Activated B cell treated with CpG ODN at 0.5 μM for 24 hours (primary cell): ENCODE measurements around the gene DOK7. TPM values are rescaled to one million over a fixed set of nuclear protein-coding genes. Genes with fewer than 3 reads are reported as not detected.
A peak's percentile ranks its signal among the peaks of the same experiment; 100 is the strongest.

ENCODE experiments used
- ATAC-seq: fragments of 200-7000 bp; cut with Tn5 transposase; one replicate; pipeline ENCODE4 v1.10.0; 2021; ENCODE audit warnings: low read depth, mild to moderate bottlenecking, moderate library complexity
- CTCF ChIA-PET: fragments of 350-600 bp; sonication (Branson Sonifier 250); formaldehyde crosslinking; loops from one replicate; lab custom pipeline; 2021; ENCODE audit warnings: antibody characterized with exemption; lab: Charles Lee
- POLR2A ChIA-PET: fragments of 350-600 bp; sonication (Branson Sonifier 250); formaldehyde crosslinking; loops from one replicate; lab custom pipeline; 2021; ENCODE audit warnings: antibody characterized with exemption; lab: Charles Lee
- DNase-seq: peaks from one replicate; pipeline ENCODE4 v3.0.0; 2022
- H3K27ac Mint-ChIP-seq: one replicate; pipeline ENCODE4 v1.8.0; 2020; ENCODE audit warnings: mixed read lengths
- H3K27me3 Mint-ChIP-seq: one replicate; pipeline ENCODE4 v1.8.0; 2021; ENCODE audit warnings: mixed read lengths
- H3K36me3 Mint-ChIP-seq: one replicate; pipeline ENCODE4 v1.8.0; 2021; ENCODE audit warnings: low read depth, mixed read lengths
- H3K4me1 Mint-ChIP-seq: one replicate; pipeline ENCODE4 v1.8.0; 2021; ENCODE audit warnings: mixed read lengths
- H3K4me3 Mint-ChIP-seq: one replicate; pipeline ENCODE4 v1.8.0; 2020; ENCODE audit warnings: mild to moderate bottlenecking, mixed read lengths
- H3K9me3 Mint-ChIP-seq: one replicate; pipeline ENCODE4 v1.8.0; 2020; ENCODE audit warnings: mixed read lengths
- CTCF ChIP-seq: fragments of 200-600 bp; IDR thresholded peaks from one replicate; pipeline ENCODE4 v1.8.0; 2022; ENCODE audit warnings: antibody characterized with exemption, mild to moderate bottlenecking
- intact Hi-C: fragments of 100-400 bp; cut with micrococcal nuclease; formaldehyde crosslinking; loops from one replicate; pipeline ENCODE4 v1.15.1; 2024
- total RNA-seq: library from RNA; stranded (reverse); gene quantifications from 2 replicates; pipeline ENCODE4 v1.2.3, GENCODE V29; 2022

Gene DOK7
- total RNA-seq, 1 donor from 2014 or later: 2.7 TPM

- Mint-ChIP-seq H3K27ac (no peak overlapping the region), H3K27me3 (no peaks in the 10 kb centered on the region), H3K36me3 (no peaks in the 10 kb centered on the region), H3K4me1 (no peaks in the 10 kb centered on the region), H3K9me3 (no peaks in the 10 kb centered on the region), H3K4me3 (no peak overlapping the region)
- intact Hi-C loops: no loop called here
- DNase-seq (no peak), ATAC-seq (peak; percentile 40)
- CTCF ChIA-PET: no interaction called here
- TF ChIP-seq CTCF: no peak
- POLR2A ChIA-PET: no interaction called here
Measured at GRCh38 chr4:3436798-3437581, 26.1 kb upstream of the DOK7 start.

DNA sequence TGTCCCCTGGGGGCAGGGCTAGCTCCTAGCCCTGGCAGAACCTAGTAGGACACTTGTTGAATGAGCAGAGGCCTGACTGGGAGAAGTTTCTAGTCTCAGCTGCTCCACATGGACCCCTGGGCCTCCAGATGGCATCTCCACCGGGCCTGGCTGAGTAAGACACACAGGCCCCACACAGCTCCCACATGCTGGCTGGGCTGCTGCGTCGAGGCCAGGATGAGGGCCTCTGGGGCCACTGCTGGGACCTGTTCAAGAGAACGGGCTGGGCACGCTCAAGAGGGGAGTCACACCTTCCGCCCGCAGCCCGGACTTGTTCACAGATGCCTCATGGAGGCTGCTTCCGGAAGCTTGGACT is 25.5 kb upstream of the DOK7 start:
- POLR2A ChIA-PET: no interaction called here
- H3K9me3 Mint-ChIP-seq: no peaks in the 10 kb centered on the region
- intact Hi-C loops: no loop called here
- no peak overlapping the region for H3K27ac Mint-ChIP-seq
- CTCF ChIA-PET: no interaction called here
- DNase-seq (no peak), ATAC-seq (no peak)
- H3K4me1 Mint-ChIP-seq: no peaks in the 10 kb centered on the region
- H3K27me3 Mint-ChIP-seq: no peaks in the 10 kb centered on the region
- TF ChIP-seq CTCF: no peak
- no peaks in the 10 kb centered on the region for H3K36me3 Mint-ChIP-seq
- H3K4me3 Mint-ChIP-seq: no peak overlapping the region

GRCh38 chr4:3437998-3438846 is 24.9 kb upstream of the DOK7 start:
- ATAC-seq (no peak), DNase-seq (no peak)
- POLR2A ChIA-PET: interaction anchor here (0.6 kb wide), 1 partner anchor 49 kb away, joined by 3 read pairs; no protein-coding TSS in a partner anchor
- no peaks in the 10 kb centered on the region for H3K9me3 Mint-ChIP-seq
- intact Hi-C loops: no loop called here
- CTCF ChIA-PET: no interaction called here
- no peaks in the 10 kb centered on the region for H3K36me3 Mint-ChIP-seq
- no peak for TF ChIP-seq CTCF
- H3K4me3 Mint-ChIP-seq: no peak overlapping the region
- no peak overlapping the region for H3K27ac Mint-ChIP-seq
- H3K4me1 Mint-ChIP-seq: no peaks in the 10 kb centered on the region
- H3K27me3 Mint-ChIP-seq: no peaks in the 10 kb centered on the region

DNA sequence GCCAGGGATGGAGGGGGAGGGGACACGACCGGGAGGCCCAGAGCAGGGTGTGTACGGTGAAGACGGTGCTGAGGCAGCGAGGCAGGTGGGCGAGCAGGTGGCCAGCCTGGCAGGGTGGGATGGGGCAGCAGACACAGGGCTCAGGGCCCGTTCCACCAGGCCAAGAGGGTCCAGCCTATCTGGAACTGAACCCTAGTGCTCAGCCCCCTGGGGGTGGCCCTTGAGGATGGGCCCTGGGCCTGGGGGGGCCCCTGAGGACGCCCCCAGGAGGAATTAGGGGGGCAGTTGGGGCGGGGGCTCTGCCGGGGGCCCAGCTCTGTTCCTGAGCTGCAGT is 24.3 kb upstream of the DOK7 start:
- Mint-ChIP-seq H3K4me3 (no peak overlapping the region), H3K4me1 (no peaks in the 10 kb centered on the region), H3K27ac (no peak overlapping the region), H3K27me3 (no peaks in the 10 kb centered on the region), H3K36me3 (no peaks in the 10 kb centered on the region), H3K9me3 (no peaks in the 10 kb centered on the region)
- intact Hi-C loops: no loop called here
- ATAC-seq: no peak
- ChIA-PET POLR2A (interaction anchor here (0.6 kb wide), 1 partner anchor 50 kb away, joined by 3 read pairs; no protein-coding TSS in a partner anchor), CTCF (no interaction called here)
- no peak for TF ChIP-seq CTCF
- DNase-seq: no peak

GRCh38 chr4:3439391-3439790 is 23.7 kb upstream of the DOK7 start:
- DNase-seq (no peak), ATAC-seq (no peak)
- no peaks in the 10 kb centered on the region for H3K27me3 Mint-ChIP-seq
- ChIA-PET CTCF (no interaction called here), POLR2A (no interaction called here)
- no peaks in the 10 kb centered on the region for H3K36me3 Mint-ChIP-seq
- intact Hi-C loops: no loop called here
- H3K4me1 Mint-ChIP-seq: no peaks in the 10 kb centered on the region
- H3K27ac Mint-ChIP-seq: no peak overlapping the region
- no peaks in the 10 kb centered on the region for H3K9me3 Mint-ChIP-seq
- H3K4me3 Mint-ChIP-seq: no peak overlapping the region
- TF ChIP-seq CTCF: no peak
